Mesendoderm (in vitro differentiated cells): ENCODE data around the gene NFASC.

Experiments
- DNase-seq: peaks from one replicate; pipeline ENCODE4 v3.0.0; 2013
- H2AK5ac ChIP-seq: 2 replicates; pipeline ENCODE4 v1.6.1; 2013; ENCODE audit warnings: low read length, inconsistent platforms
- H2BK120ac ChIP-seq: 2 replicates; pipeline ENCODE4 v1.6.1; 2013; ENCODE audit warnings: low read depth, mild to moderate bottlenecking, low read length, moderate library complexity, mixed read lengths
- H2BK15ac ChIP-seq: replicated peaks from 2 replicates; pipeline ENCODE4 v1.6.1; 2013; ENCODE audit warnings: low read depth, mild to moderate bottlenecking, moderate library complexity
- H2BK5ac ChIP-seq: 2 replicates; pipeline ENCODE4 v1.6.1; 2013; ENCODE audit warnings: low read length, inconsistent platforms
- H3K18ac ChIP-seq: 2 replicates; pipeline ENCODE4 v1.6.1; 2013; ENCODE audit warnings: mild to moderate bottlenecking, low read length, mixed read lengths
- H3K23ac ChIP-seq: one replicate; pipeline ENCODE4 v1.6.1; 2013; ENCODE audit warnings: low read length
- H3K27ac ChIP-seq: 2 replicates; pipeline ENCODE4 v1.5.1; 2013; ENCODE audit warnings: low read depth, mild to moderate bottlenecking, inconsistent platforms, low read length, moderate library complexity
- H3K27me3 ChIP-seq: 2 replicates; pipeline ENCODE4 v1.6.1; 2013; ENCODE audit warnings: low read length, control low read depth, mild to moderate bottlenecking, inconsistent platforms; ENCODE audit not compliant: insufficient read depth, poor library complexity
- H3K36me3 ChIP-seq: 2 replicates; pipeline ENCODE4 v1.6.1; 2013; ENCODE audit warnings: low read length, inconsistent platforms; ENCODE audit not compliant: control insufficient read depth, insufficient read depth
- H3K4ac ChIP-seq: one replicate; pipeline ENCODE4 v1.6.1; 2013; ENCODE audit warnings: low read depth, mild to moderate bottlenecking, low read length, moderate library complexity
- H3K4me1 ChIP-seq: 2 replicates; pipeline ENCODE4 v1.6.1; 2013; ENCODE audit warnings: low read depth, low read length, inconsistent platforms; ENCODE audit not compliant: control insufficient read depth
- H3K4me2 ChIP-seq: 2 replicates; pipeline ENCODE4 v1.6.1; 2013; ENCODE audit warnings: low read length
- H3K4me3 ChIP-seq: 2 replicates; pipeline ENCODE4 v1.5.1; 2013; ENCODE audit warnings: mild to moderate bottlenecking, low read length
- H3K56ac ChIP-seq: one replicate; pipeline ENCODE4 v1.6.1; 2013; ENCODE audit warnings: low read length
- H3K79me1 ChIP-seq: 2 replicates; pipeline ENCODE4 v1.6.1; 2013; ENCODE audit warnings: low read length, inconsistent platforms
- H3K79me2 ChIP-seq: 2 replicates; pipeline ENCODE4 v1.6.1; 2013; ENCODE audit warnings: mild to moderate bottlenecking, low read length; ENCODE audit not compliant: control insufficient read depth, insufficient read depth
- H3K9ac ChIP-seq: 2 replicates; pipeline ENCODE4 v1.6.1; 2013; ENCODE audit warnings: low read length, inconsistent platforms
- H4K5ac ChIP-seq: one replicate; pipeline ENCODE4 v1.6.1; 2013; ENCODE audit warnings: low read length
- H4K8ac ChIP-seq: one replicate; pipeline ENCODE4 v1.6.1; 2013; ENCODE audit warnings: low read depth, mild to moderate bottlenecking, control low read depth, low read length, moderate library complexity
- WGBS: extraction: QIAGEN DNeasy Blood & Tissue Kit; methylation state at CpG from one replicate; pipeline ENCODE4 v1.1.7; 2013; ENCODE audit warnings: low lambda C conversion rate, missing lambda C conversion rate; ENCODE audit not compliant: insufficient coverage; ENCODE audit errors: extremely low coverage; 5-methylcytosine and 5-hydroxymethylcytosine counted together

Gene NFASC

DNA sequence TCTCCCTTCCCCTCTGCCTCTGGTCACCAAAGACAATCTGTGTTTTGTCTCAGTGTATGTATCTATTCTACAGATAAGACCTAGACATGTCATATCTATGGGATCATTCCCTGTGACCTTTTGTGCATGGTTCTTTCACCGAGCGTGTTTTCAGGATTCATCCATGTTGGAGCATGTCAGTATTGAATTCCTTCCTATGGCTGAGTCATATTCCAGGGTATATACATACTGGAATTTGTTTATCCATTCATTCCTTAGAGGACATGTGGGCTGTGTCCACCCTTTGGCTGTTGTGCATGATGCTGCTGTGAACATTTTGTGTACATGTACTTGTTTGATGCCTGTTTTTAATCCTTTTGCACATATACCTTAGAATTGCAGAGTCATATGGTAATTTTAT is 69.9 kb downstream of the NFASC start:
- WGBS: no CpG with 5 or more reads among the region's 2 CpGs
- no peak overlapping the region for H3K18ac ChIP-seq

DNA sequence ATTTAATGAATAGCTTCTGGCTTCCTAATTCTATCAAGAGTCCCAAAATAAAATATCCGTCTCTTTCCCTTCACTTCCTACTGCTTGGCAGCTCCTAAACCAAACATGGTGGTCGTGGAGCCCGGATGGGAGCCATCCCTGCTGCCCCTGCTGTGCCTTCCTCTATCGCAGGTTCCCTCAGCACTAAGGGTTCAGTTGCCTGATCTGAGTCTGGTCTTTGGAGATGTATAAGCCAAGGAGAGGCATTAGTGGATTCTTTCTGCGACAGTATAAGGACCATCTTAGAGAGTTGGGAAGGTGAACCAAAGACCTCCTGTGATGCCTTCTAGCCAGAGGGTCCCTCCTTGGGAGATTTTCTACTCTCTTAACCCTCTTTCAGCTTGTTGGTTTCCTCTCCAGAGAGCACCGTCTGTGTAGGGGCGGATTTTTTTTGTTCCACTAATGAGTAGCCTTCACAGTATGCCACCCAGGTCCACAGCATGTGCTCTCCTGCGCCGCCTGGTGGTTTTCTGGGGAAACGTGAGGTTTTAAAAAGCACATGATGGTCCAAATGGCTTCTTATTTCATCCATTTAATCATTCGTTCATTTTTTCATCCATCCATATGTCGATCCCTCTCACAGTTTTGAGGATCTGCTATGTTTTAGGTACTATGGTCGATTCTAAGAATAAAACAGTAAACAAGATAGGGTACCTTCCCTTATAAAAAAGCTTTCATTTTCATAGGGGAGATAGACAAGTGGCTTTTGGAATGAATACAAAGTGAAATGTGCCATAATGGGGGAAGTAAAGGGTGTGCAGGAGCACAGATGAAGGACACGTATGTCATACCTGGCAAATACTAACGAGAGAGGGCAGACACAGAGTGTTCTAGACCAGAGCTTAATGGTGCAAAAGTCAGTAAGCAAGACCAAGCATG is 71.0 kb downstream of the NFASC start:
- peak; percentile 83 for DNase-seq
- peak overlapping the region; percentile 5 for H3K4me2 ChIP-seq
- no peaks in the 10 kb centered on the region for H3K79me1 ChIP-seq
- peaks cover 5% of the 10 kb centered on the region for H3K4me1 ChIP-seq
- H2AK5ac ChIP-seq: peak overlapping the region; percentile 61
- no peak overlapping the region for H3K23ac ChIP-seq
- H3K4ac ChIP-seq: no peak overlapping the region
- H3K9ac ChIP-seq: peak overlapping the region; percentile 33
- H3K27me3 ChIP-seq: no peaks in the 10 kb centered on the region
- no peaks in the 10 kb centered on the region for H3K36me3 ChIP-seq
- WGBS: no CpG with 5 or more reads among the region's 15 CpGs
- H2BK15ac ChIP-seq: no peak overlapping the region
- no peak overlapping the region for H4K5ac ChIP-seq
- H3K18ac ChIP-seq: peak overlapping the region; percentile 35
- H3K79me2 ChIP-seq: no peaks in the 10 kb centered on the region
- peak overlapping the region; percentile 72 for H3K56ac ChIP-seq
- H4K8ac ChIP-seq: no peak overlapping the region
- H3K27ac ChIP-seq: peak overlapping the region; percentile 46
- peak overlapping the region; percentile 53 for H2BK5ac ChIP-seq
- H2BK120ac ChIP-seq: no peak overlapping the region
- H3K4me3 ChIP-seq: no peak overlapping the region

More for the DNA sequence above, 69.9 kb downstream of the NFASC start:
- H3K56ac ChIP-seq: no peak overlapping the region
- H3K4me2 ChIP-seq: no peak overlapping the region
- H3K4me3 ChIP-seq: no peak overlapping the region
- no peak overlapping the region for H2AK5ac ChIP-seq
- peaks cover 5% of the 10 kb centered on the region for H3K4me1 ChIP-seq
- no peak overlapping the region for H2BK5ac ChIP-seq
- H4K5ac ChIP-seq: no peak overlapping the region
- no peaks in the 10 kb centered on the region for H3K79me2 ChIP-seq
- H3K4ac ChIP-seq: no peak overlapping the region
- H2BK120ac ChIP-seq: no peak overlapping the region
- H3K9ac ChIP-seq: no peak overlapping the region
- H2BK15ac ChIP-seq: no peak overlapping the region
- H3K79me1 ChIP-seq: no peaks in the 10 kb centered on the region
- H3K23ac ChIP-seq: no peak overlapping the region
- DNase-seq: no peak
- H3K27me3 ChIP-seq: no peaks in the 10 kb centered on the region
- no peak overlapping the region for H3K27ac ChIP-seq
- no peak overlapping the region for H4K8ac ChIP-seq
- H3K36me3 ChIP-seq: no peaks in the 10 kb centered on the region

DNA sequence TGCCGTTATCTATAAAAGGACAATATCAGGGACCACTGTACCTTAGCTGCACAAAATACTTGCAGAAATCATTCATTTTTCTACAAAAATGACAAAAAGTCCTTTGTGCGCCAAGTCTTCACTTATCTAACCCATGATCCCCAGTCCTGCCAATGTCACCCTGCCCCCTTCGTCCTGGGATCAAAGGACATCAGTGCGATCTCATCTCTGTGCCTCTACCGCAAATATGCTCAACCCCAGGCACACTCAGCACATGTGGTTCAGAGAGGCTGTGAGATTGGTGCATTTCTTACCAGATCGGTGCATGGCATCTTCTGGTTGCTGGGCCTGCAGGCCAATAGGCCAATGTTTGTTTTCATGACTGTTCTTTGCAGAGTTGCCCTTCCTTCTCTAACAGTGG is 72.8 kb downstream of the NFASC start:
- Histone ChIP-seq H3K56ac (no peak overlapping the region), H3K23ac (no peak overlapping the region), H3K18ac (no peak overlapping the region), H3K79me1 (no peaks in the 10 kb centered on the region), H3K27ac (no peak overlapping the region), H2AK5ac (no peak overlapping the region), H3K79me2 (no peaks in the 10 kb centered on the region), H4K8ac (no peak overlapping the region), H3K4ac (no peak overlapping the region), H3K4me1 (peaks cover 5% of the 10 kb centered on the region), H3K4me2 (no peak overlapping the region), H3K36me3 (no peaks in the 10 kb centered on the region), H3K9ac (no peak overlapping the region), H2BK15ac (no peak overlapping the region), H3K27me3 (no peaks in the 10 kb centered on the region), H3K4me3 (no peak overlapping the region), H4K5ac (no peak overlapping the region), H2BK120ac (no peak overlapping the region), H2BK5ac (no peak overlapping the region)
- no peak for DNase-seq
- no CpG with 5 or more reads among the region's 6 CpGs for WGBS

DNA sequence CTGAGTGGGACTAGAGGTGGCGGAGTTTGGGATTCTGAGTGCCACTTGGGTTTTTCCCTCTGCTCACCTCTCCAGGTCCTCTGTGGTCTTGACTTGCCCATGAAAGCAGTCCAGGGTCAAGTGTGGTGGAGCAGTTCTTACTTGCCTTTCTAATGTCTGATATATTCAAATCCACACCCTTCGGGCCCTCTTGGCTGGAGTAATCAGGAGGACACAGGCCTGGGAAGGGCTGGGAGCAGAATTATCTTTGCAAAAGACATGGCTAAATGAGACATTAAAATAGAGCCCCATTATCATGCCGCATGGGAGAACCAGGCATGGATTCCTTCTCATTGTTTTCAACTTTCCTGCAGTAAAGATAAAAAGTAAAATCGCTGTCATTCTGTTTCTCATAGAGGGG is 74.0 kb downstream of the NFASC start:
- H3K23ac ChIP-seq: no peak overlapping the region
- DNase-seq: no peak
- no peaks in the 10 kb centered on the region for H3K27me3 ChIP-seq
- no peak overlapping the region for H3K4me3 ChIP-seq
- no peak overlapping the region for H2BK15ac ChIP-seq
- H3K4me2 ChIP-seq: no peak overlapping the region
- no peaks in the 10 kb centered on the region for H3K79me1 ChIP-seq
- H3K36me3 ChIP-seq: no peaks in the 10 kb centered on the region
- no peak overlapping the region for H3K9ac ChIP-seq
- no peak overlapping the region for H3K4ac ChIP-seq
- H2AK5ac ChIP-seq: no peak overlapping the region
- H4K5ac ChIP-seq: no peak overlapping the region
- WGBS: no CpG with 5 or more reads among the region's 4 CpGs
- no peak overlapping the region for H4K8ac ChIP-seq
- H2BK5ac ChIP-seq: no peak overlapping the region
- no peak overlapping the region for H3K27ac ChIP-seq
- no peak overlapping the region for H3K56ac ChIP-seq
- peaks cover 5% of the 10 kb centered on the region for H3K4me1 ChIP-seq
- H3K18ac ChIP-seq: no peak overlapping the region
- no peaks in the 10 kb centered on the region for H3K79me2 ChIP-seq
- H2BK120ac ChIP-seq: no peak overlapping the region

DNA sequence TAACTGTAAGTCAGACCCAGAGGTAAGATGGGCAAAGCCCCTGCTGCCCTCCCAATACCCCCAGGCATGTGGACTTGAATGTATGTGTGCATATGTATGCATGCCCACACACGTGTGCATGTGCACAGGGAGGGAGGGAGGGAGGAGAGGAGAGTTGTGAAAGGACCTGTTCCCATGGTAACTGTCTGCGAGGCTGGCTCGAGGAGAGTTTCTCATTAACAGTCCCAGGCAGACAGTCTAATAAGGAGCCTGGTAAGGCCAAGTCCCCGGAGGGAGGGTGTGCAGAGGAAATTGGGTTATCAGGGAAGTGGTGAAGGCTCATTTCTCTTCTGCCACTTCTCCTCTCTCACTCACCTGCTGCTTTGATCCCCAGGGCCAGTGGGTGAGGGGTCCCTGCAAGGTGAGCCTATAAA is 74.9 kb downstream of the NFASC start:
- no peak overlapping the region for H2BK120ac ChIP-seq
- H4K5ac ChIP-seq: no peak overlapping the region
- no peaks in the 10 kb centered on the region for H3K79me2 ChIP-seq
- no peak overlapping the region for H3K4ac ChIP-seq
- H3K56ac ChIP-seq: no peak overlapping the region
- no peak overlapping the region for H3K4me3 ChIP-seq
- no peak overlapping the region for H2BK5ac ChIP-seq
- no peaks in the 10 kb centered on the region for H3K36me3 ChIP-seq
- no peak overlapping the region for H3K4me2 ChIP-seq
- no peak overlapping the region for H3K27ac ChIP-seq
- no peak overlapping the region for H3K9ac ChIP-seq
- no peak overlapping the region for H2AK5ac ChIP-seq
- H3K23ac ChIP-seq: no peak overlapping the region
- WGBS: no CpG with 5 or more reads among the region's 4 CpGs
- H3K18ac ChIP-seq: no peak overlapping the region
- H4K8ac ChIP-seq: no peak overlapping the region
- H3K79me1 ChIP-seq: no peaks in the 10 kb centered on the region
- no peak for DNase-seq
- no peaks in the 10 kb centered on the region for H3K27me3 ChIP-seq
- H3K4me1 ChIP-seq: peaks cover 7% of the 10 kb centered on the region
- no peak overlapping the region for H2BK15ac ChIP-seq
